ENCODE measurements around the gene OBSCN. TPM values are rescaled to one million over a fixed set of nuclear protein-coding genes. Genes with fewer than 3 reads are reported as not detected.

The OBSCN gene
- total and polyA plus RNA-seq, 2 of the 13 experiments (the other 11 are each of a cell fraction or from before 2014, with no cell fraction given), result 0.20 TPM

DNA sequence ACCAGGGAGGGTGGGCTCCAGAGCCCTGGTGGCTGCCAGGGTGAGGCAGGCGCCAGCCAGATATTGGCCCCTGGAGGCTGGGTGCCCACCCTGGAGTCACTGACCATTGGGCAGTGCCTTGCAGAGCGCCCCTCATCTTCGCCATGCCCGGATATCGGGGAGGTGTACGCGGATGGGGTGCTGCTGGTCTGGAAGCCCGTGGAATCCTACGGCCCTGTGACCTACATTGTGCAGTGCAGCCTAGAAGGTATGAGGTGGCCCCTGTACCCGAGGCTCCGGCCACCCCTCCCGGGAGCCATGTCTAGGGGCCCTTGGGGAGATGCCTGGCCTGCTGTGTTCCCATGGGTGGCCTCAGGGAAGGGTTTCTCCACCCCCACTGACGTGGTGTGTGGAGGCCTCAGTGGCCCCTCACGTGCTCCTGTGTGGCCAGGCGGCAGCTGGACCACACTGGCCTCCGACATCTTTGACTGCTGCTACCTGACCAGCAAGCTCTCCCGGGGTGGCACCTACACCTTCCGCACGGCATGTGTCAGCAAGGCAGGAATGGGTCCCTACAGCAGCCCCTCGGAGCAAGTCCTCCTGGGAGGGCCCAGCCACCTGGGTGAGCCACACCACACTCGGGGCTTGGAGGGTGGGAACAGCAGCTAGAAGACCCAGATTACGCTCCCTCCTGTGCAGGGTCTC lies 167.9 kb downstream of the OBSCN start:
- no TSS peak for BruUV-seq (replicated peaks)
- Histone ChIP-seq H3K9me3 (ENCODE audit: low read length) (no peaks in the 10 kb centered on the region), H2AFZ (ENCODE audit: low read length) (no peak overlapping the region), H3K79me2 (ENCODE audit: insufficient read depth, low read length) (no peaks in the 10 kb centered on the region), H3K9ac (ENCODE audit: insufficient read depth, low read depth, low read length) (no peak overlapping the region), H3K27ac (ENCODE audit: extremely low read length, insufficient read depth, low read length) (no peak overlapping the region), H3K4me3 (replicated peaks in 1 of 3; ENCODE audit: insufficient read depth in 1 of 3, low read depth in 2 of 3, low read length in 3 of 3) (no peak overlapping the region), H3K27me3 (ENCODE audit: control insufficient read depth in 1 of 2, insufficient read depth in 2 of 2, low read length in 2 of 2) (peaks cover 0 to 7% of the 10 kb centered on the region in 2 experiments; a peak in 3 of 5 replicates), H3K36me3 (replicated peaks in 1 of 2; ENCODE audit: control insufficient read depth in 1 of 2, insufficient read depth in 2 of 2, low read length in 2 of 2) (no peaks in the 10 kb centered on the region), H3K4me2 (ENCODE audit: low read depth, low read length) (no peak overlapping the region), H4K20me1 (ENCODE audit: insufficient read depth, low read length) (no peaks in the 10 kb centered on the region), H3K4me1 (ENCODE audit: insufficient read depth, low read length) (0 out of 2 replicates have a peak, but pooled peaks cover 5% of the 10 kb centered on the region)
- intact Hi-C loops (cut with micrococcal nuclease; ENCODE audit: unreplicated experiment), result no loop called here
- WGBS (ENCODE audit: low lambda C conversion rate), result 57% methylated on average over 7 of the region's 22 CpGs
- CTCF ChIA-PET (ENCODE audit: low intra/inter-chr PET ratio, low total read pairs), result no interaction called here
- POLR2A ChIA-PET, result no interaction called here
- TF ChIP-seq SOX6 (IDR thresholded peaks at IDR 0.05) (no peak), SOX6 (CRISPR knock-in tag; IDR thresholded peaks at IDR 0.05) (no peak), RNF2 (conservative IDR thresholded peaks at IDR 0.05; ENCODE audit: low read depth) (no peak), SIN3A (IDR thresholded peaks at IDR 0.05; ENCODE audit: borderline replicate concordance, low read depth, low read length) (no peak)
- in situ Hi-C loops (cut with HindIII; ENCODE audit: extremely low pct_ligation_motif_present, low pct_unique_long_range_greater_than_20kb), result no loop called here
- FAIRE-seq, result no peak
- DNase-seq (ENCODE audit: low spot score), result no peak
- no peak for ATAC-seq

DNA sequence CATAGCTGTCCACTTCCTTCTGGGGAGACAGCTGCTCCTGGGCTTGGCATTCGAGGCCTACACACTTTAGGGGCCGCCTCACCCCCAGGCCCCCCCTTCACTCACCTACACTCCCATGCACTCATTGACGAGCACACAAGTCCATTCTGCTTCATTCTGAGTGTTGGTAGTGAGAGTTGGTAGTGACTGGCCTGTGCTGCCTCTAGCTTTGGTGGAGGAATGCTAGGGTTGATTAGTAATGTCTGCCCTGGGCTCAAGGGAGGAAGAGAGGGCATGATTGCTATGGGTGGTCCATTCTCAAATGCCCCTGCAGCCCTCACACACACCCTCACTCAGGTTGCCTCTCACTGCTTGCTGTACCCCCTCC lies 168.4 kb downstream of the OBSCN start:
- H3K36me3 ChIP-seq (replicated peaks in 1 of 2; ENCODE audit: control insufficient read depth in 1 of 2, insufficient read depth in 2 of 2, low read length in 2 of 2), result no peaks in the 10 kb centered on the region
- H3K4me1 ChIP-seq (ENCODE audit: insufficient read depth, low read length), result 0 out of 2 replicates have a peak, but pooled peaks cover 5% of the 10 kb centered on the region
- WGBS (ENCODE audit: low lambda C conversion rate), result 22% methylated on average over 3 of the region's 3 CpGs
- POLR2A ChIA-PET, result no interaction called here
- H3K4me3 ChIP-seq (replicated peaks in 1 of 3; ENCODE audit: insufficient read depth in 1 of 3, low read depth in 2 of 3, low read length in 3 of 3), result no peak overlapping the region
- CTCF ChIA-PET (ENCODE audit: low intra/inter-chr PET ratio, low total read pairs), result no interaction called here
- intact Hi-C loops (cut with micrococcal nuclease; ENCODE audit: unreplicated experiment), result no loop called here
- H4K20me1 ChIP-seq (ENCODE audit: insufficient read depth, low read length), result no peaks in the 10 kb centered on the region
- no peak for ATAC-seq
- H3K27me3 ChIP-seq (ENCODE audit: control insufficient read depth in 1 of 2, insufficient read depth in 2 of 2, low read length in 2 of 2), result peaks cover 0 to 7% of the 10 kb centered on the region in 2 experiments; a peak in 3 of 5 replicates
- H3K4me2 ChIP-seq (ENCODE audit: low read depth, low read length), result no peak overlapping the region
- no peak for DNase-seq (ENCODE audit: low spot score)
- no peaks in the 10 kb centered on the region for H3K9me3 ChIP-seq (ENCODE audit: low read length)
- in situ Hi-C loops (cut with HindIII; ENCODE audit: extremely low pct_ligation_motif_present, low pct_unique_long_range_greater_than_20kb), result no loop called here
- H3K79me2 ChIP-seq (ENCODE audit: insufficient read depth, low read length), result no peaks in the 10 kb centered on the region
- no peak overlapping the region for H2AFZ ChIP-seq (ENCODE audit: low read length)
- no peak overlapping the region for H3K27ac ChIP-seq (ENCODE audit: extremely low read length, insufficient read depth, low read length)
- BruUV-seq (replicated peaks), result no TSS peak
- FAIRE-seq, result no peak
- no peak overlapping the region for H3K9ac ChIP-seq (ENCODE audit: insufficient read depth, low read depth, low read length)
- TF ChIP-seq ZNF660 (CRISPR knock-in tag; IDR thresholded peaks at IDR 0.05; ENCODE audit: borderline replicate concordance, low read depth), result no peak
- TF ChIP-seq HOXD1 (CRISPR knock-in tag; IDR thresholded peaks at IDR 0.05), result no peak
- TF ChIP-seq ZNF20 (CRISPR knock-in tag; IDR thresholded peaks at IDR 0.05), result no peak
- TF ChIP-seq RXRB (CRISPR knock-in tag; IDR thresholded peaks at IDR 0.05; ENCODE audit: borderline replicate concordance), result no peak
- TF ChIP-seq ZNF672 (CRISPR knock-in tag; IDR thresholded peaks at IDR 0.05), result no peak
- TF ChIP-seq, protein P1, sequence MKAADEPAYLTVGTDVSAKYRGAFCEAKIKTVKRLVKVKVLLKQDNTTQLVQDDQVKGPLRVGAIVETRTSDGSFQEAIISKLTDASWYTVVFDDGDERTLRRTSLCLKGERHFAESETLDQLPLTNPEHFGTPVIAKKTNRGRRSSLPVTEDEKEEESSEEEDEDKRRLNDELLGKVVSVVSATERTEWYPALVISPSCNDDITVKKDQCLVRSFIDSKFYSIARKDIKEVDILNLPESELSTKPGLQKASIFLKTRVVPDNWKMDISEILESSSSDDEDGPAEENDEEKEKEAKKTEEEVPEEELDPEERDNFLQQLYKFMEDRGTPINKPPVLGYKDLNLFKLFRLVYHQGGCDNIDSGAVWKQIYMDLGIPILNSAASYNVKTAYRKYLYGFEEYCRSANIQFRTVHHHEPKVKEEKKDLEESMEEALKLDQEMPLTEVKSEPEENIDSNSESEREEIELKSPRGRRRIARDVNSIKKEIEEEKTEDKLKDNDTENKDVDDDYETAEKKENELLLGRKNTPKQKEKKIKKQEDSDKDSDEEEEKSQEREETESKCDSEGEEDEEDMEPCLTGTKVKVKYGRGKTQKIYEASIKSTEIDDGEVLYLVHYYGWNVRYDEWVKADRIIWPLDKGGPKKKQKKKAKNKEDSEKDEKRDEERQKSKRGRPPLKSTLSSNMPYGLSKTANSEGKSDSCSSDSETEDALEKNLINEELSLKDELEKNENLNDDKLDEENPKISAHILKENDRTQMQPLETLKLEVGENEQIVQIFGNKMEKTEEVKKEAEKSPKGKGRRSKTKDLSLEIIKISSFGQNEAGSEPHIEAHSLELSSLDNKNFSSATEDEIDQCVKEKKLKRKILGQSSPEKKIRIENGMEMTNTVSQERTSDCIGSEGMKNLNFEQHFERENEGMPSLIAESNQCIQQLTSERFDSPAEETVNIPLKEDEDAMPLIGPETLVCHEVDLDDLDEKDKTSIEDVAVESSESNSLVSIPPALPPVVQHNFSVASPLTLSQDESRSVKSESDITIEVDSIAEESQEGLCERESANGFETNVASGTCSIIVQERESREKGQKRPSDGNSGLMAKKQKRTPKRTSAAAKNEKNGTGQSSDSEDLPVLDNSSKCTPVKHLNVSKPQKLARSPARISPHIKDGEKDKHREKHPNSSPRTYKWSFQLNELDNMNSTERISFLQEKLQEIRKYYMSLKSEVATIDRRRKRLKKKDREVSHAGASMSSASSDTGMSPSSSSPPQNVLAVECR (CRISPR knock-in tag; IDR thresholded peaks at IDR 0.05; ENCODE audit: borderline replicate concordance), result no peak
- TF ChIP-seq ZNF607 (CRISPR knock-in tag; IDR thresholded peaks at IDR 0.05; ENCODE audit: borderline replicate concordance), result no peak
- no peak for TF ChIP-seq ZNF781 (CRISPR knock-in tag; IDR thresholded peaks at IDR 0.05; ENCODE audit: borderline replicate concordance, not compliant biosample characterization)
- no peak for TF ChIP-seq PRPF4 (IDR thresholded peaks at IDR 0.05; ENCODE audit: low read depth, low read length, poor library complexity, severe bottlenecking)
- TF ChIP-seq ZBTB43 (CRISPR knock-in tag; conservative IDR thresholded peaks at IDR 0.05), result no peak
